ENCODE results near the gene POFUT2.

Gene POFUT2

GRCh38 chr21:45296638-45297037, 8.9 kb upstream of the POFUT2 start:
- no peak for DNase-seq

DNA sequence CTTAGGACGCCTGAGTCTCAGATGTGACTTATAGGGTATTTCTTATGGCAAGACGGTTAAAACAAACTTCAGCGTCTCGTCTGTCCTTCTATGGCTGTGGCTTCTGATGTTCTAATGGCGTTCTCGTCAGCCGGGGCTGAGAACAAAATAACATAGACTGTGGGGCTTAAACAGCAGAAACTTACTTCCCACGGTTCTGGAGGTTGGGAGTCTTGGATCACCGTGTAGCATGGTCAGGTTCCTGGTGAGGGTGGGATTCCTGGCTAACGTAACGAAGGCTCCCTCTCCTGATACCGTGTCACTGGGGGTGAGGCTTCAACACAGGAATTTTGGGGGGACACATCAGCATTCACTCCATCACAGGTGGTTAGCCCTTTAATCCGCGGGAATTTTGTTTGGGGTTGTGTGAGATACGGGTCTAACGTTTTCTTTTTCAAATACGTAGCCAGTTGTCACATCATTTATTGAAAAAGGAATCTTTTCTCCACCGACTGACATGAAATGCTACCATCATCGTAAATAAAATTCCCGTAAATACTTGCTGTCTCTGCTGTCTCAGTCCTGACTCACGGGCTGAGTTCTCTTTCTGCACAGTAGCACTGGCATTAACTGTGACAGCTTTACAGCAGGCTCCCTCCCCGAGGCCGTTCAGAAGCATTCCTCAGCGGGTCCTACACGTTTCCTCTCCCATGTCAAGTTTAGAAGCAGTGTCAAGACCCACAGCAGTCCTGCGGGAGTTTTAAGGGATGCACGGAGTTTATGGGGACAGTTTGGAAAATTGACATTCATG, 8.1 kb upstream of the POFUT2 start:
- DNase-seq: no peak

DNA sequence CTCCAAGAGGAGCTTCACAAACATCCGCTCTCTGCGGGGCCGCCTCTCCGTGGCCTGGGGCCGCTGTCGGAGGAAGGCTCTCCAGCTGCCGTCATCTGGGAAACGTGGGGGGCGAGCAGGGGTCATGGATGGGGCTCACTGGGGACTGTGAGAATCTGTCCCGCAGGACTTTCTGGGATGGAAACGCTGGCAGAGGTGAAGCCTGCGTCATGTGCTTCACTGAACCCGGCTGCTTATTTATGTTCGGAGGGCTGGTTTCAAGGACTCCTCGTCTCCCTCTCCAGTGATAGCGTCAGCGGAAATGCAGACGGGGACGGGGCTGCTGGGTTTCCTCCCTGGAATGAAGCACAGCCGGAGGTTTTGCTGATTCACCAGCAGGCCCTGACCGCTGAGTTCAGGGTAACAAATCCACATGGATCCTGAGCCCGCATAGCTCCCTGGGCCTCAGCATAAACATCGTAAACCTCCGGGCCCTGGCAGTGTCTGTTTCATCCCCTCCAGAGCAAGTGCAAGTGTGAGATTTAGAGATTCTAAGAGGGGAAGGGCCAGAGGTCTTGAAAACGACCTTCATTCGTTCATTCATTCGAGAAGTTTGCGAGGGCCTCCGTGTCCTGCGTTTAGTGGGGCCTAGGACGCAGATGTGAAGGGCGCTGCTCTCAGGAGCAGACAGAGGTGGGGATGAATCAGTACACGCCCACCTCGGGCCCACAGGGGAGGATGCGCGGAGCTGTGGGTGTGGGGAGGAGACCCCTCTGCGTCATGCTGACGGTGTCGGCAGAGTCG, 7.0 kb upstream of the POFUT2 start:
- DNase-seq: no peak

- DNase-seq: no peak
These were observed 6.2 kb upstream of the POFUT2 start for GRCh38 chr21:45293726-45294401.

GRCh38 chr21:45293220-45293725, 5.6 kb upstream of the POFUT2 start:
- no peak for DNase-seq

DNA sequence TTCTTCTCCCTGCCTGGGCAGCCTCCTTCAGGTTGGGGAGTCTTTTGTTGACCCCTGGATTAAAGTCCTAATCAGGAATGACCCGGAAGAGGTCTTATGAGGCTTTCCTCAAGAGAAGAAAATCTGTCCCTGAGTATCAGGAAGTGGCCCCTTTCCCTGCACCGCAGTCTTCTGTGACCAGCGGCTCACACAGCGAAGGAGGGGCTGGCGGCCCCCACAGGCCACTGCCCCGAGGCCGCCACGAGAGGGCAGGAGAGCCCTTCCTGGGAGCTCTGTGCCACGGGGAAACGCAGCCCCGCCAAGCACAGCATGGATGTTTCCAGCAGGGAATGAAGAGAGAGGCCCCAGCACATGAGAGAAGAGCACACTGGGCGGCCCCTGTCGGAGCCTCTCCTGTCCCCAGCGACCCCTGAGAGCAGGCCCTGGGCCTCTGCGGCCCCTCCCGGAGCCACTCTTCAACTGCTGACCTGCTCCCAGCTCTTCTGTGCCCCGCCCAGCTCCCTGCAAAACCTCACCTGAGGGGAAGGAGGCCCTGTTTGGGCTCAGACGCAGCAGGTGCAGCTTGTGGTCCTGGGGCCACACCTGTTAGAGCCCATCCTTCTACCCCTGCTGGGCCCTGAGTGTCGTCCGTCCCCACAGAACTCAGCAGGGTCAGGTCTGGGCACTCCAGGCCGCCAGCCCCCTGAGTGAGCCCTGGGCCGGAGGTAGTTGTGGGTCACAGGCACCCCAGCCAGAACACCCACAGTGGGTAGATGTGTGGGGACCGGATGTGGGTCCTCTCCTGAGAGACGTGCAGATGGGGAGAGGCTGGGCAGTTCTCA, 4.9 kb upstream of the POFUT2 start:
- DNase-seq: peak; percentile 79

- DNase-seq: no peak
These were observed 4.1 kb upstream of the POFUT2 start for GRCh38 chr21:45291613-45292398.

GRCh38 chr21:45290948-45291612, 3.4 kb upstream of the POFUT2 start:
- no peak for DNase-seq

- peak; percentile 33 for DNase-seq
These were observed 2.2 kb upstream of the POFUT2 start for GRCh38 chr21:45289655-45290515.

DNA sequence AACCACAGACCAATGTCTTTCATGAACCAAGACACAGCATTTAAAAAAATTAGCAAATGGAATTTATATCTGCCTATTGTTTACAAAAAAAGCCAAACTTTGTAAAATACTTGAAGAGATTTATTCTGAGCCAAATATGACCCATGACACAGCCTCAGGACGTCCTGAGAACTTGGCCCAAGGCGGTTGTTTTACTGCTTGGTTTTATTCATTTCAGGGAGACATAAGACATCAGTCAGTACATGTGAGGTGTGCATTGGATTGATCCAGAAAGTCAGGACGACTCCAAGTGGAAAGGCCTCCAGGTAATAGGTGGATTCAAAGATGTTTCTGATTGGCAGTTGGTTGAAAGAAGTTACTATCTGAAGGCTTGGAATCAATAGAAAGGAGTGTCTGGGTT, 1.4 kb upstream of the POFUT2 start:
- DNase-seq: no peak

- no peak for DNase-seq
These were observed 746 bp upstream of the POFUT2 start for GRCh38 chr21:45288441-45288841.

- DNase-seq: no peak
These were observed 841 bp downstream of the POFUT2 start for GRCh38 chr21:45286671-45287437.

- no peak for DNase-seq
These were observed 2.3 kb downstream of the POFUT2 start for GRCh38 chr21:45285266-45285931.

DNA sequence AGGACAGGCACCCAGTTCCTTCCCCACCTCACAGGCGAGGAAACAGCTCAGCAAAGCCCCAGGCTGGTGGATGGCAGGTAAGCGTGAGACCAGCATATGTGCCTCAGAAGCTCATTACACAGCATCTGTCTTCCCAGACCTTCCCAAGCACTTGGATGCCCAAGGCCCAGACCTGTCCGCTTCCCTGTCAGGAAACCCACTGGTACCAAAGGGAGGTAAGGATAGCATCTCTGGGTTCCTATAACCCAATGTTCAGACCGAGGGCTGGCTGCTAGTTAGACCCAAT, 3.3 kb downstream of the POFUT2 start:
- no peak for DNase-seq

DNA sequence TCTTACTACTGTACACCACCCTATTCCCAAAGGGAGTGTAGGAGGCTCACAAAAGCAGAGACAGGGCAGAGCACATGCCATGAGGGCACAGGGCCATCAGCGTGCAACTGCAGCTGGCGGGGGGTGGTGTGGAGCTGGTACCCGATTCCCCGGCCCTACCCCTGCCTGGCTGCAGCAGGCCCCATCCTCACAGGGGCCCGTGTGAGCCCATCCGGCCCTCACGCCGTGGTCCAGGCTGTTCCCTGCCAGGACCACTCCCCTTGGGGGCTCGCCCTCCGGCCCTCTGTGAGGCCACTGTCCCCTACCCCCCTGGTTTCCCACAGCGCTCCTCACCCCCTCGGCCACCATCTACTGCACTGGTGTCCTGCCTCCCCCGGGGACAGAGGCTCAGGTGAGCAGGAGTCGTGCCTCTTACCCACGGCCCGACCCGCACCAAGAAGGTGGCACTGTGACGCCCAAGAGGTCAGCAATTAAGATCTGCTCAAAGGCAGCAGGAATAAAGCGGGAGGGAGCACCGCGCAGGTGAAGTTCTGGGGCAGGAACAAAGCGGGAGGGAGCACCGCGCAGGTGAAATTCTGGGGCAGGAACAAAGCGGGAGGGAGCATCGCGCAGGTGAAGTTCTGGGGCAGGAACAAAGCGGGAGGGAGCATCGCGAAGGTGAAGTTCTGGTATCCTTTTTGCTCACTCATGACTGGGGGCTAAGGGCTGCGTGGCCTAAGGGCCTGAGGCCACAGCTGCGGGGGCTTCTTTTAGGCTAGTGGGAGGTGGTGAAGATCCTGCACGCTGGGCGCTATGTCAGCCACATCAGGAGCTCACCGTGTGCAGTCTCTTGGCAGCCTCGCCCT, 3.9 kb downstream of the POFUT2 start:
- no peak for DNase-seq

GRCh38 chr21:45283035-45283610, 4.6 kb downstream of the POFUT2 start:
- no peak for DNase-seq

DNA sequence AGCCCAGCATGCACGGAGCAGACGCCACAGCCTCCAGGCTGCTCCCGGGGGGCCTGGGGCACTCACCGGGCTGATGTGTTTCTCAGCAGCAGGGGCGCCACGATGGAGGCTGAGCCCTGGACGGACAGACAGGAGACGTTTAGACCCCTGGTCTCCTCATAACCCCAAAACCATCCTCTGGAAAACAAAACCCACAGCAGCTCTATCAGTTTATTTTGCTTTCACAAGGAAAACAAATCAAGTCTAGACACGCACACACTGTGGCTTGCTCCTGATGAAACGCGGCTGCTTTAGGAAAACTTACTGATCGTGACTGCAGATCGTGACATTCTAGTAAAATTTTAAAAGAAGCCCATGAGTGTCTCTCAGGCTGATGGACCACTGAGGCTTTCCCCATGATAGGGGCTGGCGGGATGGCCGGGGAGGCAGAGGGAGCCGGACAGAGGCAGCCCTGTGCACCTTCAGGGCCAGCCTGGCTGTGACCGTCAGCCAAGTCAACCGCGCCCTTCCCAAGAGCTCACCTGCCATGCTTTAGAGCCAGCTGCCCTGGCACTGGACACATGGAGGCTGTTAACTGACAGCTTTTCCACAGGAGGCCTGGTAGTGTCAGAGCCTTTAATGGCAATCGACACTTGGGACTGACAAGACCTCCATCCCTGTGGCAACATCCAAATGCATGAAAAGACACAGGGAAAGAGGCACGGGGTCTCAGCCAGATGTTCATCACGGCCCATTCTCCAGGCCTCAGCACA, 5.2 kb downstream of the POFUT2 start:
- no peak for DNase-seq
